Brain pericyte (primary cell): Measurements from ENCODE around the gene TKFC.
"Not testable (repeated sequence)": the region's sequence is repeated elsewhere in the genome, so short reads cannot be mapped to it uniquely, and the experiment has no call there.

Experiments used
- DNase-seq: peaks from one replicate; pipeline ENCODE4 v3.0.0-alpha.2; 2012; ENCODE audit warnings: low read depth, low spot score

TKFC gene

GRCh38 chr11:61368646-61369045, 35.6 kb downstream of the TKFC start:
- no peak for DNase-seq

GRCh38 chr11:61369372-61370348, 36.6 kb downstream of the TKFC start:
- DNase-seq, result no peak

- DNase-seq, result no peak
Observed at GRCh38 chr11:61370349-61371005, 37.4 kb downstream of the TKFC start.

- no peak for DNase-seq
Observed at GRCh38 chr11:61372659-61373420, 39.8 kb downstream of the TKFC start.

GRCh38 chr11:61375761-61376108, 42.7 kb downstream of the TKFC start:
- no peak for DNase-seq

GRCh38 chr11:61377461-61378160, 44.6 kb downstream of the TKFC start:
- DNase-seq, result no peak

- DNase-seq, result peak; percentile 79
Observed at GRCh38 chr11:61378713-61379313, 45.8 kb downstream of the TKFC start.

GRCh38 chr11:61380884-61381283, 47.9 kb downstream of the TKFC start:
- DNase-seq, result no peak

- not testable (repeated sequence) for DNase-seq
Observed at GRCh38 chr11:61383859-61384258, 50.8 kb downstream of the TKFC start.

- no peak for DNase-seq
Observed at GRCh38 chr11:61384271-61385242, 51.5 kb downstream of the TKFC start.

GRCh38 chr11:61390161-61390560, 57.1 kb downstream of the TKFC start:
- no peak for DNase-seq

- DNase-seq, result no peak
Observed at GRCh38 chr11:61392981-61393595, 60.1 kb downstream of the TKFC start.
